HG02798 (cell line): ENCODE results near the gene PRAMEF5.
"Not testable (repeated sequence)": the region's sequence is repeated elsewhere in the genome, so short reads cannot be mapped to it uniquely, and the experiment has no call there.

Experiments
- ATAC-seq: cut with Tn5 transposase; IDR thresholded peaks from one replicate; pipeline ENCODE4 v1.9.1; 2021; ENCODE audit warnings: mild to moderate bottlenecking; ENCODE audit not compliant: unreplicated experiment, poor library complexity

PRAMEF5 gene

GRCh38 chr1:13253898-13254297 lies at the start of gene PRAMEF5:
PRAMEF5 (plus strand) TSS chr1:13254198; CDS start chr1:13259269, 5,071 bp downstream.
- ATAC-seq = not testable (repeated sequence)

- ATAC-seq = not testable (repeated sequence)
Measured at GRCh38 chr1:13208712-13209111, 45.3 kb upstream of the PRAMEF5 start.

- ATAC-seq = not testable (repeated sequence)
Measured at GRCh38 chr1:13216619-13217018, 37.4 kb upstream of the PRAMEF5 start.

GRCh38 chr1:13219203-13219602 lies 34.8 kb upstream of the PRAMEF5 start:
- not testable (repeated sequence) for ATAC-seq

- not testable (repeated sequence) for ATAC-seq
Measured at GRCh38 chr1:13222788-13223187, 31.2 kb upstream of the PRAMEF5 start.

- no peak for ATAC-seq
Measured at GRCh38 chr1:13224480-13225060, 29.4 kb upstream of the PRAMEF5 start.

GRCh38 chr1:13225675-13226204 lies 28.3 kb upstream of the PRAMEF5 start, which contains the start of gene PRAMEF18:
PRAMEF18 (minus strand) TSS chr1:13226154; CDS start chr1:13226106, 48 bp downstream.
- ATAC-seq = not testable (repeated sequence)

GRCh38 chr1:13227271-13228055 lies 26.5 kb upstream of the PRAMEF5 start:
- ATAC-seq = not testable (repeated sequence)

- ATAC-seq = no peak
Measured at GRCh38 chr1:13228343-13228781, 25.6 kb upstream of the PRAMEF5 start.

GRCh38 chr1:13230096-13230495 lies 23.9 kb upstream of the PRAMEF5 start:
- not testable (repeated sequence) for ATAC-seq

GRCh38 chr1:13230601-13231000 lies 23.4 kb upstream of the PRAMEF5 start:
- ATAC-seq = not testable (repeated sequence)

- not testable (repeated sequence) for ATAC-seq
Measured at GRCh38 chr1:13231061-13231750, 22.8 kb upstream of the PRAMEF5 start.

- ATAC-seq = not testable (repeated sequence)
Measured at GRCh38 chr1:13232056-13232455, 21.9 kb upstream of the PRAMEF5 start.

- ATAC-seq = not testable (repeated sequence)
Measured at GRCh38 chr1:13234057-13234456, 19.9 kb upstream of the PRAMEF5 start.

GRCh38 chr1:13237572-13237971 lies 16.4 kb upstream of the PRAMEF5 start:
- ATAC-seq = not testable (repeated sequence)

- ATAC-seq = not testable (repeated sequence)
Measured at GRCh38 chr1:13239633-13240032, 14.4 kb upstream of the PRAMEF5 start.

- ATAC-seq = not testable (repeated sequence)
Measured at GRCh38 chr1:13243536-13244263, 10.3 kb upstream of the PRAMEF5 start.

GRCh38 chr1:13245841-13246553 lies 8.0 kb upstream of the PRAMEF5 start:
- not testable (repeated sequence) for ATAC-seq

GRCh38 chr1:13246554-13246871 lies 7.5 kb upstream of the PRAMEF5 start:
- not testable (repeated sequence) for ATAC-seq
